Measurements from ENCODE around the gene KIF3A. TPM values are rescaled to one million over a fixed set of nuclear protein-coding genes. Genes with fewer than 3 reads are reported as not detected.

Gene KIF3A
- total RNA-seq, 4 donors from 2014 or later, result 2.1 to 5.8 (median 4.3) TPM

DNA sequence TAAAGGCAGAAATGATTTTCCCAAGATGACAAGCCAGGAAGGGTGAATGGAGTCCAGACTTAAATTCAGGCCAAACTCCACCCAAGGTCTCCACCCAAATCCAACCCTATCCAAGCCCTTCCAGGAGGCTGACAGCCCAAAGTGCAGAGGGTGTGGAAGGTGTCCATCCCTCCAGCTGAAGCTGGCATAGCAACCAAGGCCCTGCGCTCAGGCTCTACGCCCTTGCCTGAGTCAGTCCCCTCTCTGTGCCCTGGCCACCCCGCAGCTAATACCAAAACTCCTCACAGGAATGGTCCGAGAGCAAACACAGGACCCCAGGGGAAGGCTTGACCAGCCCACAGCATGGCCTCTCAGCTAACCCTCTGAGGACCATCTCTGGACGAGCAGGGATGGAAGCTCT is 37.5 kb upstream of the KIF3A start:
- TF ChIP-seq, protein P1, sequence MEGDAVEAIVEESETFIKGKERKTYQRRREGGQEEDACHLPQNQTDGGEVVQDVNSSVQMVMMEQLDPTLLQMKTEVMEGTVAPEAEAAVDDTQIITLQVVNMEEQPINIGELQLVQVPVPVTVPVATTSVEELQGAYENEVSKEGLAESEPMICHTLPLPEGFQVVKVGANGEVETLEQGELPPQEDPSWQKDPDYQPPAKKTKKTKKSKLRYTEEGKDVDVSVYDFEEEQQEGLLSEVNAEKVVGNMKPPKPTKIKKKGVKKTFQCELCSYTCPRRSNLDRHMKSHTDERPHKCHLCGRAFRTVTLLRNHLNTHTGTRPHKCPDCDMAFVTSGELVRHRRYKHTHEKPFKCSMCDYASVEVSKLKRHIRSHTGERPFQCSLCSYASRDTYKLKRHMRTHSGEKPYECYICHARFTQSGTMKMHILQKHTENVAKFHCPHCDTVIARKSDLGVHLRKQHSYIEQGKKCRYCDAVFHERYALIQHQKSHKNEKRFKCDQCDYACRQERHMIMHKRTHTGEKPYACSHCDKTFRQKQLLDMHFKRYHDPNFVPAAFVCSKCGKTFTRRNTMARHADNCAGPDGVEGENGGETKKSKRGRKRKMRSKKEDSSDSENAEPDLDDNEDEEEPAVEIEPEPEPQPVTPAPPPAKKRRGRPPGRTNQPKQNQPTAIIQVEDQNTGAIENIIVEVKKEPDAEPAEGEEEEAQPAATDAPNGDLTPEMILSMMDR (IDR thresholded peaks at IDR 0.05; ENCODE audit: low read depth), result no peak

DNA sequence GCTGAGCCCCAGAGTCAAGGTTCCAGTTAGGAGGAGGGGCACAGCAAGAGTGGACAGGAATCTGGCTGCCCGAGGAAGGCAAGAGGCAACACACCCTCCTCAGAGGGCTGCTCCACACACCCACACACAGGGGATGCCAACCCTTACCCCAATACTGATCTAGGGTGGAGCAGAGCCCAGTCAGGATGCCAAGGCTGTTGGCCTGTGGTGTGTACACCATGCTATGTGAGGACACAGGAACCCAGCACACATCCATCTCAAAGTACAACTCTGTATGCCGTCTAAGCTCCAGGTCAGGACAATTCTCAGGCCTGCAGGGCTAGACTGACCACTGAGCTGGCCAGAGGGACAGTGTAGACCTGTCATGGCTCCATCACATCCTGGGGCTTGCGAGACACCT is 37.1 kb upstream of the KIF3A start:
- TF ChIP-seq, protein P1 (IDR thresholded peaks at IDR 0.05; ENCODE audit: low read depth), result no peak

DNA sequence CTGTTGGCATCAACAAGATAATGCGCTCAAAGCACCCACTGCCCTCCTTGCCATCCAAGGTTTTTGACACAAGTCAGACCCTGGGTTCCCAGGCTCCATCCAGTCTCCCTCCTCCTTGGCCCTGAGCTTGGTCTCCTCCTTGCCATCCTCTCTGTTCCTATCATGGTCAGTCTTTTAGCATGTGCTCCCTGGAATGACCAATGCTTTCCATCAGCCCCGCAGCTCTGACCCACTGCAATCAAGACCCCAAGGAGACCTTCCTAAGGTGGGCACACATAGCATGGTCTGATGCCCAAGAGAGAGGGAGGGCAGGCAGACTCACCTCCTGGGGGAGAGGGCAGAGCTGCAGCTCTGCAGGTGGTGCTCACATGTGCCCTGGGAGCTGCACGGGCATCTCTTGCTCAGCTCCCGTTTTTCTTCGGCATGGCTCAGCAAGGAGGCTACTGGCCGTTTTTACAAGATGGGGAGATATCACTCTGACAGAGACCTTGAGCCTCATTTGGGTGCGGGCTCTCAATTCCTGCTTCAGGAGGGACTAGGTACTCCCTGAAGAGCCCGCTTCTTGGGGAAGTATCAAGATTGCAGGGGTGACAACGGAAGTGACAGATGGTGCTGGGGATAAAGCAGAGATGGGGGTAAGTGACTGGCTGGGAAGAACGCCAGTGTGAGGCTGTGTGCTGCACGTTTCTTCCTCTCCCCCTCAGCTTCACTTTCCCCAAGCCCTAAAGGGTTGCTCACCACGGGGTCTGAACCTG is 36.4 kb upstream of the KIF3A start:
- TF ChIP-seq, protein P1 (IDR thresholded peaks at IDR 0.05; ENCODE audit: low read depth), result no peak

DNA sequence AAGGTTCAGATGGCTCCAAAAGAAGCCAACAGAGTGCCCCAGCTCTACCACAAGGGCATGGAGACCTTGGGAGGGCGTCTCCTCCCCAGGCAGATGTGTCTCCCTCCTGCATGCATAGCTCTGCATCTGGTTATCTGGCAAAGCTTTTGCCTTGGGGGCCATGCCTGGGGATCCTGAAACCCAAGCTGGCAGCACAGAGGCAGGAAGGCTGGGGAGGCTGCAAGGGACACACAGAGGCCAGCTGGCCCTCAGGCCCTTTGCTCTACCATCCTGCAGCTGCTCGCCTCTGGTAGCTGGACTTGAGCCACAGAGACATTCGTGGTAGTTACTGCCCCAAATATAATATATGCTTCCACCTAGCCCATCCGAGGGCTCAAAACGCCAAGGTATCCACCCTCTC is 35.8 kb upstream of the KIF3A start:
- TF ChIP-seq, protein P1 (IDR thresholded peaks at IDR 0.05; ENCODE audit: low read depth), result no peak

DNA sequence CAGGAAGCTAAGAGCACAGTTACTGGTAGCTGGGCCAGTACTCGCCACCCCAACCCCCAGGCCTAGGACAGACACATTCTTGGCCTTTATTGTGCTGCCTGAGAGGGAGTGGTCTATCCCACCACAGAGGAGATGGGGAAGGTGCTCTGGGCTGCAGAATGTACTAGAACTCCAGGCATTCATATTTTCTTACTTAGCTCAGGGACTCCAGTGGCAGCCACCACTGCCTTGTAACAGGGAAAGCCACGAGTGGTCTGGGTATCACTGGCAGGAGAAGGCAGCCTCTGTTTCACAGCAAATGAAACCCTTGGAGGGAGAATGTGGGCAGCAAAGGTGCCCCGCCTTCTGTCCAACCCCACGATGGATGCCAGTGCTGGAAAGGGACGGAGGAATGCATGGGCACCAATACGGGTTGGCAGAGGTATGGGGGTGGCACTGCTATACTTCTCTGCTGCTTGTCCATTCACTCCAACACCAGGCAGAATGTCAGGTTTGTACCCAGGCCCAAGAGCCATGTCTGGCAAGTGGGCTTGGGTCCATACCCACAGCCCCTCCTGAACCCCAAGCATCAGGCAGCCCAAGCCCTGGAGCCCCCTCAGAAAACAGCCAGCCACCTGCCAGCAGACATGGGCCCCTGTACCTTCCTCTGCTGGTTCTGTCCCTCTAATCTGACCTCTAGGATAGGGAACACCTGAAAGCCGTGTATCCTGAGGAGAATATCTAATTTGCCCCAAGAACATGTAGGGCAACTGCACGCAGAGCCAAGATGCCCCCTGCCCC is 35.1 kb upstream of the KIF3A start:
- TF ChIP-seq, protein P1 (IDR thresholded peaks at IDR 0.05; ENCODE audit: low read depth), result no peak

DNA sequence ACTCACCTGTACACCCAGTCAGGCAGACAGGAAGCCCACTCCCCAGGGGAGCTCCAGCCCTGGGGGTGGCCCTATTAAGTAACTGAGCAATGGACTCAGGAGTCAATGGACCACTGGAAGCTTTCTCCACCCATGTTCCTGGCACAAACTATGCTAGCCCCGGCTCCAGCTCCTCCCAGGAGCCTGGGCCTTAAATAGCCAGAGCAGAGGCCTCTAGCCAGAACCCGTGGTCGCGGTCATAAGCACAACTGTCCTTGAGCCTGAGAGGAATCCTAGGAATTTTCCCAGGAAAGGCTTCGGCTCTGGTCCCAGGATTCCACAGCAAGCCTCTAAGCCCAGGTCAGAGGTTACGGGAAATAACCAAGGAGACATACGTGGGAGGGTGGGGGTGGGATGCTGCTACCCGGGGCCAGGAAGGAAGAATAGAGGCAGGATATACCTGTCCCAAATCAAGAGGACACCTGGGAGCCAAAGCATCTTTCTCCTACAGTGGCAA is 34.2 kb upstream of the KIF3A start:
- TF ChIP-seq, protein P1 (IDR thresholded peaks at IDR 0.05; ENCODE audit: low read depth), result no peak

DNA sequence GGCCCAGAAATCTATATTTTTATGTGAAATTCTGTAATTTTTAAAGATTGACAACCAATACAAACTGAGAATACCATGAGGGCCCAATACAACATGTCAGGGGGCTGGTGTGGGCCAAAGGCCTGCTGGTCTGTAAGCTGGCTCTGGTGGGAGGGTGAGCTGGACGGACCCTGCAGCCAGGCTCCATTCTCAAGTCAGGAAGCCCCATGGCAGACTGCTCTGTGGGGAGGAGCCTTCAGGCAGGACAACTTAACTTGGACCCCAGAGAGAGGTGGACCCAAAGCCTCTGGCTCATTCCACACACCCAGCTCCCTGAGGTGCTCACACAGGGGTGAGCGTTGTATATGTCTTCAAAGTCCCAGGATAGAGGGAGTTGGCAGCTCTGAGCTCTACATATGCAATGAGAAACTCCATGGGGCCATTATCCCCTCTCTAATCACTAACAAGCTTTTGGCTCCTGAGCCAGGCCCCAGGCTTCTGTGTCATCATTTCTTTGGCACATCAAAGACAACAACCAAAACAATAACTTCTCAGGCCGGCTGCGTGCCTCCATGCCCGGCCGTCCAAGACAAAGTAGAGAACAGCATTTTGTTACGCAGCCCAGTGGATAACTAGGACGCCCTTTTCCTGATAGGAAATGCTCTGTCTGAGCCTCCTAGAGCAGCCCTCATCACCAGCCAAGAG is 33.3 kb upstream of the KIF3A start:
- TF ChIP-seq, protein P1 (IDR thresholded peaks at IDR 0.05; ENCODE audit: low read depth), result no peak
